A549 (cell line): ENCODE data around the gene OR14A16. TPM values are rescaled to one million over a fixed set of nuclear protein-coding genes. Genes with fewer than 3 reads are reported as not detected.

Source experiments
- ATAC-seq, 2 experiments: fragments of 200-7000 bp in 1 of 2; fragments of >200 bp in 1 of 2; cut with Nextera tagmentation in 1 of 2; cut with Tn5 transposase in 1 of 2; 3 replicates each; pipeline versions ENCODE4 v1.8.0 to v1.9.1; 2018 to 2020; ENCODE audit warnings: mild to moderate bottlenecking in 1 of 2, moderate library complexity in 1 of 2
- CTCF ChIA-PET: fragments of 300-600 bp; sonication (Branson Sonifier 250); formaldehyde crosslinking; extraction: SDS; loops from one replicate; lab custom pipeline; 2021; ENCODE audit warnings: antibody characterized with exemption, inconsistent platforms; lab: Yijun Ruan, JAX
- POLR2A ChIA-PET: fragments of 350-600 bp; formaldehyde crosslinking; extraction: SDS; loops from one replicate; lab custom pipeline; 2021; ENCODE audit warnings: antibody characterized with exemption, inconsistent platforms; lab: Yijun Ruan, JAX
- DNase-seq, 2 experiments: peaks; one replicate each; pipeline versions ENCODE4 v3.0.0 to v3.0.0-alpha.2; 2011 to 2016; ENCODE audit warnings: low read depth in 1 of 2, low spot score in 1 of 2
- FAIRE-seq: peaks from 2 replicates; lab custom pipeline; 2011; peaks lifted over from hg19 to GRCh38; lab: Jason Lieb, UNC
- H3K27ac ChIP-seq, 2 experiments: fragments of >200 bp; sonication (Bioruptor Twin); formaldehyde crosslinking; 3 replicates each; pipeline ENCODE4 v1.5.1; 2016 to 2017
- H3K4me1 ChIP-seq: fragments of >200 bp; sonication (Bioruptor Twin); formaldehyde crosslinking; 3 replicates; pipeline ENCODE4 v1.6.1; 2016
- H3K4me2 ChIP-seq: fragments of >200 bp; sonication (Bioruptor Twin); formaldehyde crosslinking; 3 replicates; pipeline ENCODE4 v1.6.1; 2016
- H3K4me3 ChIP-seq: fragments of >200 bp; sonication (Bioruptor Twin); formaldehyde crosslinking; 3 replicates; pipeline ENCODE4 v1.5.1; 2016
- H3K9me3 ChIP-seq: fragments of >200 bp; sonication (Bioruptor Twin); formaldehyde crosslinking; 3 replicates; pipeline ENCODE4 v1.6.1; 2016
- BHLHE40 ChIP-seq: IDR thresholded peaks from 2 replicates; pipeline ENCODE4 v1.6.1; 2012; ENCODE audit warnings: low read depth, low read length, inconsistent platforms
- CHD2 ChIP-seq: fragments of 150-350 bp; IDR thresholded peaks from 2 replicates; pipeline ENCODE4 v1.6.1; 2014; ENCODE audit warnings: low read length; ENCODE audit not compliant: partially characterized antibody
- CHD4 ChIP-seq: fragments of 200-600 bp; sonication (generic); IDR thresholded peaks from 2 replicates; pipeline ENCODE4 v1.6.1; 2016; ENCODE audit warnings: antibody characterized with exemption, mild to moderate bottlenecking, borderline replicate concordance
- EP300 ChIP-seq, 2 experiments: fragments of >200 bp; sonication (Bioruptor Twin); formaldehyde crosslinking; IDR thresholded peaks; 2 replicates in 1 of 2; 3 replicates in 1 of 2; pipeline ENCODE4 v1.6.1; 2016 to 2017
- FOSB ChIP-seq: fragments of 250-450 bp; sonication (Bioruptor Pico); IDR thresholded peaks from 2 replicates; pipeline ENCODE4 v1.5.0; 2020; ENCODE audit warnings: mild to moderate bottlenecking, moderate library complexity
- FOXS1 ChIP-seq: fragments of 250-450 bp; sonication (Bioruptor Pico); IDR thresholded peaks from 2 replicates; pipeline ENCODE4 v1.5.0; 2020; ENCODE audit warnings: mild to moderate bottlenecking, moderate library complexity
- HEYL ChIP-seq: fragments of 250-450 bp; sonication (Bioruptor Pico); IDR thresholded peaks from 2 replicates; pipeline ENCODE4 v1.8.0; 2021; ENCODE audit warnings: mild to moderate bottlenecking, moderate library complexity
- JUNB ChIP-seq: fragments of >200 bp; sonication (Bioruptor Twin); formaldehyde crosslinking; IDR thresholded peaks from 2 replicates; pipeline ENCODE4 v1.6.1; 2016
- KDM1A ChIP-seq: fragments of 200-600 bp; sonication (generic); IDR thresholded peaks from 2 replicates; pipeline ENCODE4 v1.6.1; 2016; ENCODE audit warnings: low read depth, mild to moderate bottlenecking
- KDM5A ChIP-seq: fragments of 200-600 bp; sonication (generic); IDR thresholded peaks from 2 replicates; pipeline ENCODE4 v1.6.1; 2016; ENCODE audit warnings: antibody characterized with exemption, mild to moderate bottlenecking
- MYC ChIP-seq: IDR thresholded peaks from 2 replicates; pipeline ENCODE4 v1.6.1; 2012; ENCODE audit warnings: mild to moderate bottlenecking, inconsistent platforms, low read length, improper control_type of control experiment, borderline replicate concordance
- NR3C1 ChIP-seq: fragments of >200 bp; sonication (Bioruptor Twin); formaldehyde crosslinking; IDR thresholded peaks from 3 replicates; pipeline ENCODE4 v1.6.1; 2017
- RCOR1 ChIP-seq: fragments of 150-350 bp; IDR thresholded peaks from 2 replicates; pipeline ENCODE4 v1.6.1; 2014; ENCODE audit warnings: antibody characterized with exemption, low read length, low read depth
- RFX5 ChIP-seq: fragments of 450-650 bp; IDR thresholded peaks from 2 replicates; pipeline ENCODE4 v1.7.1; 2014; ENCODE audit warnings: antibody characterized with exemption, mild to moderate bottlenecking, moderate library complexity
- RNF2 ChIP-seq: fragments of 200-600 bp; sonication (generic); IDR thresholded peaks from 2 replicates; pipeline ENCODE4 v1.6.1; 2016; ENCODE audit warnings: low read depth, mild to moderate bottlenecking, antibody characterized with exemption, moderate library complexity, borderline replicate concordance
- ZC3H11A ChIP-seq: fragments of 450-650 bp; IDR thresholded peaks from 2 replicates; pipeline ENCODE4 v1.6.1; 2014; ENCODE audit warnings: antibody characterized with exemption, mild to moderate bottlenecking
- WGBS: methylation state at CpG from one replicate; pipeline ENCODE4 v1.1.6; 2017; ENCODE audit errors: missing lambda C conversion rate; 5-methylcytosine and 5-hydroxymethylcytosine counted together
- polyA plus RNA-seq, 4 experiments: library from polyadenylated mRNA; depleted of rRNA in 3 of 4; stranded (reverse); fragments of >200 nt; fragmentation: RNase III in 1 of 4; extraction: RNeasy Plus Mini Kit Qiagen cat#74134 plus additional on column Dnase treatment in 1 of 4; gene quantifications; 2 replicates in 3 of 4; 3 replicates in 1 of 4; pipeline ENCODE4 v1.2.3, GENCODE V29; 2011 to 2017
- TF ChIP-seq, protein P1 (sequence below): fragments of 250-450 bp; sonication (Bioruptor Pico); IDR thresholded peaks from 2 replicates; pipeline ENCODE4 v1.5.0; 2020; ENCODE audit warnings: low read depth, mild to moderate bottlenecking, moderate library complexity
- TF ChIP-seq, protein P2 (sequence below): fragments of >200 bp; sonication (Bioruptor Twin); formaldehyde crosslinking; IDR thresholded peaks from 3 replicates; pipeline ENCODE4 v1.6.1; 2016
- TF ChIP-seq, protein P3 (sequence below): fragments of >200 bp; sonication (Bioruptor Twin); formaldehyde crosslinking; IDR thresholded peaks from 3 replicates; pipeline ENCODE4 v1.5.1; 2016

The OR14A16 gene
- polyA plus RNA-seq, 2 of the 4 experiments (the other 2 are of a cell fraction): not detected

DNA sequence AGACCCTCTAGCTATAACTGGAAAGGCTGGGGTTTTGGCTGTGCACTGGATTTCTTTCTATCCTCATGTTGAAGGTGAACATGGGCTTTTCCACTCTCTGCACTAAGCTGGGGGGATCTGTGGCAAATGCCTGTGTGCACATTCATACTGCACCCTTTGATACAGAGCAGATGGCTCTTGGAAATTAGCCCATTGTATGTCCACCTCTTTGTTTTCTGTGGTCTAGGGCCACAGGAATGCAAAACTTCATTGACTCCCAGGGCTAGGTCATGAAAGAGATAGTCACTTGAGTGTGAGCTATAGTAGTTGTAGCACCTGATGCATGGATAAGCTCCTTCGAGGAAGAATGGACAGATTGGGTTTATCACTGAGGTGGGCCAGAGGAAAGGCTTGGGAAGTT is 5.7 kb upstream of the OR14A16 start:
- H3K9me3 ChIP-seq: no peaks in the 10 kb centered on the region
- FAIRE-seq (no peak), ATAC-seq (no peak), DNase-seq (no peak)
- ChIA-PET CTCF (no interaction called here), POLR2A (no interaction called here)
- TF ChIP-seq RFX5 (no peak), NR3C1 (no peak), FOXS1 (no peak), MYC (no peak), RCOR1 (no peak), RNF2 (no peak), HEYL (CRISPR knock-in tag) (no peak), KDM5A (no peak), ZC3H11A (no peak), JUNB (no peak)
- no peaks in the 10 kb centered on the region for H3K4me1 ChIP-seq
- H3K4me2 ChIP-seq: no peak overlapping the region
- H3K4me3 ChIP-seq: no peak overlapping the region
- no peak overlapping the region for H3K27ac ChIP-seq
- WGBS: 0% methylated on average over 1 of the region's 1 CpG

DNA sequence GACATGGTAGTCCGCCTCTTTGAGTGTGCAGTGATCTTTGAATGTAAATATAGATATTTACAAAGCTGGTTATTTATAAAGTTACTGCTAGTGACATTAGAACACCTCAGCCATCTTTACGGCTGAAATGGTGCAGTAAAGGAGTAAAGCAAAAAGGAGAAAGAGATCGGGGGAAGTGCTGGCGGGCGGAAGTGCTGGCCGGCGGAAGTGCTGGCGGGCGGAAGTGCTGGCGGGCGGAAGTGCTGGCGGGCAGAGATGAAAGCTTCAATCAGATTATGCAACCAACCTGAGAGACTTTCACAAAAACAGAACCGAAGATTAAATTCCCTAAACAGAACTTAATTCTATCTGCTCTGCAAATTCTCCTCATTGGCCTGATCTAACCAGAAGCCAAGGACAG is 1.4 kb upstream of the OR14A16 start:
- no peaks in the 10 kb centered on the region for H3K4me1 ChIP-seq
- ChIA-PET POLR2A (no interaction called here), CTCF (no interaction called here)
- H3K9me3 ChIP-seq: no peaks in the 10 kb centered on the region
- WGBS: 52% methylated on average over 12 of the region's 13 CpGs
- FAIRE-seq (no peak), ATAC-seq (no peak), DNase-seq (no peak)
- H3K27ac ChIP-seq: no peak overlapping the region
- H3K4me3 ChIP-seq: no peak overlapping the region
- TF ChIP-seq FOSB (CRISPR knock-in tag) (no peak), CHD4 (no peak), KDM1A (no peak)
- H3K4me2 ChIP-seq: no peak overlapping the region

DNA sequence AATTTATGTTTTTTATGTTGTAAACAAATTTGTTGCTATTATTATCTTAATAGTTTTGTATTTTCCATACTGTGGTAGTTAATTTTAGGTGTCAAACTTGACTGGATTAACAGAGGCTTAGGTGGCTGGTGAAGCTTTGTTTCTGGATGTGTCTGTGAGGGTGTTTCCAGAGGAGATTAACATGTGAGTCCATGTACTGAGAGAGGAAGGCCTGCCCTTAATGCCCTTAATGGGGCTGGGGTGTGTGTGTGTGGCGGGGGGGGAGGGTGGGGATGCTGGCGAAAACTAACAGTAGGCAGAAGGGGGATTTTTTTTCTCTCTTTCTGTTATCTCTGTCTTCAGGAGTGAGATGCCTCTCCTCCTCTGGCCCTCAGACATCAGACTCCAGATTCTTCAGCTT is 1.9 kb downstream of the OR14A16 start:
- CTCF ChIA-PET: no interaction called here
- TF ChIP-seq, protein P1, sequence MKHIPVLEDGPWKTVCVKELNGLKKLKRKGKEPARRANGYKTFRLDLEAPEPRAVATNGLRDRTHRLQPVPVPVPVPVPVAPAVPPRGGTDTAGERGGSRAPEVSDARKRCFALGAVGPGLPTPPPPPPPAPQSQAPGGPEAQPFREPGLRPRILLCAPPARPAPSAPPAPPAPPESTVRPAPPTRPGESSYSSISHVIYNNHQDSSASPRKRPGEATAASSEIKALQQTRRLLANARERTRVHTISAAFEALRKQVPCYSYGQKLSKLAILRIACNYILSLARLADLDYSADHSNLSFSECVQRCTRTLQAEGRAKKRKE (CRISPR knock-in tag): no peak
- TF ChIP-seq, protein P2, sequence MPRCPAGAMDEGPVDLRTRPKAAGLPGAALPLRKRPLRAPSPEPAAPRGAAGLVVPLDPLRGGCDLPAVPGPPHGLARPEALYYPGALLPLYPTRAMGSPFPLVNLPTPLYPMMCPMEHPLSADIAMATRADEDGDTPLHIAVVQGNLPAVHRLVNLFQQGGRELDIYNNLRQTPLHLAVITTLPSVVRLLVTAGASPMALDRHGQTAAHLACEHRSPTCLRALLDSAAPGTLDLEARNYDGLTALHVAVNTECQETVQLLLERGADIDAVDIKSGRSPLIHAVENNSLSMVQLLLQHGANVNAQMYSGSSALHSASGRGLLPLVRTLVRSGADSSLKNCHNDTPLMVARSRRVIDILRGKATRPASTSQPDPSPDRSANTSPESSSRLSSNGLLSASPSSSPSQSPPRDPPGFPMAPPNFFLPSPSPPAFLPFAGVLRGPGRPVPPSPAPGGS: no peak
- TF ChIP-seq BHLHE40 (no peak), RNF2 (no peak), RCOR1 (no peak), EP300 (IDR thresholded peaks at IDR 0.05) (no peak)
- TF ChIP-seq, protein P3, sequence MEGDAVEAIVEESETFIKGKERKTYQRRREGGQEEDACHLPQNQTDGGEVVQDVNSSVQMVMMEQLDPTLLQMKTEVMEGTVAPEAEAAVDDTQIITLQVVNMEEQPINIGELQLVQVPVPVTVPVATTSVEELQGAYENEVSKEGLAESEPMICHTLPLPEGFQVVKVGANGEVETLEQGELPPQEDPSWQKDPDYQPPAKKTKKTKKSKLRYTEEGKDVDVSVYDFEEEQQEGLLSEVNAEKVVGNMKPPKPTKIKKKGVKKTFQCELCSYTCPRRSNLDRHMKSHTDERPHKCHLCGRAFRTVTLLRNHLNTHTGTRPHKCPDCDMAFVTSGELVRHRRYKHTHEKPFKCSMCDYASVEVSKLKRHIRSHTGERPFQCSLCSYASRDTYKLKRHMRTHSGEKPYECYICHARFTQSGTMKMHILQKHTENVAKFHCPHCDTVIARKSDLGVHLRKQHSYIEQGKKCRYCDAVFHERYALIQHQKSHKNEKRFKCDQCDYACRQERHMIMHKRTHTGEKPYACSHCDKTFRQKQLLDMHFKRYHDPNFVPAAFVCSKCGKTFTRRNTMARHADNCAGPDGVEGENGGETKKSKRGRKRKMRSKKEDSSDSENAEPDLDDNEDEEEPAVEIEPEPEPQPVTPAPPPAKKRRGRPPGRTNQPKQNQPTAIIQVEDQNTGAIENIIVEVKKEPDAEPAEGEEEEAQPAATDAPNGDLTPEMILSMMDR: no peak

DNA sequence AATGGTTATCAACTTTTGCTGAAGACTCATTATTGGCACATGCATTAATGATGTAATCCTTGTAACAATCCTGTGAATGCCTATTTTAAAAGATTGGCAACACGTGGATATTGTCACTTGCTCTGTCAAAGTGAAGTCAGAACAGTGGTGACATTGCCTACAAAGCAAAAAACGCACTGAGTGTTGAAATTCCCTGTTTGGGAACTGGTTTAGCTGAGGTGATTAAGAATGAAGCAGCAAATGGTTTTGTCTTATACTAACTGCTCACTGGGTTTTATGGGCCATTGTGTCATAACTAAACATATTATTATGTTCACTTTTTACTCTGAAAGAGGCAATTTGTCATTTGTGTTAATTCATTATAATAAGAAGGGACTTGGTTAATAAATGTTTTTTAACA is 11.3 kb downstream of the OR14A16 start:
- no peak for ATAC-seq
- Histone ChIP-seq H3K4me1 (no peaks in the 10 kb centered on the region), H3K9me3 (no peaks in the 10 kb centered on the region), H3K4me2 (no peak overlapping the region), H3K27ac (no peak overlapping the region), H3K4me3 (no peak overlapping the region)
- POLR2A ChIA-PET: no interaction called here
- FAIRE-seq: no peak
- CTCF ChIA-PET: no interaction called here
- DNase-seq: no peak
- WGBS: 0% methylated on average over 2 of the region's 2 CpGs
- TF ChIP-seq CHD2: no peak

More for the DNA sequence above, 1.9 kb downstream of the OR14A16 start:
- H3K4me1 ChIP-seq: no peaks in the 10 kb centered on the region
- POLR2A ChIA-PET: no interaction called here
- FAIRE-seq (no peak), ATAC-seq (no peak), DNase-seq (no peak)
- H3K4me2 ChIP-seq: no peak overlapping the region
- WGBS: 33% methylated on average over 1 of the region's 2 CpGs
- H3K4me3 ChIP-seq: no peak overlapping the region
- no peaks in the 10 kb centered on the region; the same call in 2 of the 3 replicates for H3K9me3 ChIP-seq
- no peak overlapping the region for H3K27ac ChIP-seq
